ENCODE results near the gene TYW1B.
"Not testable (repeated sequence)": the region's sequence is repeated elsewhere in the genome, so short reads cannot be mapped to it uniquely, and the experiment has no call there.

GRCh38 chr7:72801564-72801963, 26.4 kb downstream of the TYW1B start:
- not testable (repeated sequence) for TF ChIP-seq POLR2AphosphoS5, CTCF, POLR2A, EP300 (IDR thresholded peaks at IDR 0.05)

All from suprapubic skin (tissue), 4 donors.